COLO668 (cell line): ENCODE data around the gene SFXN5.

Experiments used
- DNase-seq: peaks from one replicate; lab custom pipeline; 2025; ENCODE audit not compliant: unreplicated experiment; lab: John Stamatoyannopoulos, UW

Gene SFXN5

GRCh38 chr2:72959554-72959953 lies 112.0 kb downstream of the SFXN5 start:
- DNase-seq: no peak

- no peak for DNase-seq
Measured at GRCh38 chr2:72958542-72959385, 112.7 kb downstream of the SFXN5 start.

DNA sequence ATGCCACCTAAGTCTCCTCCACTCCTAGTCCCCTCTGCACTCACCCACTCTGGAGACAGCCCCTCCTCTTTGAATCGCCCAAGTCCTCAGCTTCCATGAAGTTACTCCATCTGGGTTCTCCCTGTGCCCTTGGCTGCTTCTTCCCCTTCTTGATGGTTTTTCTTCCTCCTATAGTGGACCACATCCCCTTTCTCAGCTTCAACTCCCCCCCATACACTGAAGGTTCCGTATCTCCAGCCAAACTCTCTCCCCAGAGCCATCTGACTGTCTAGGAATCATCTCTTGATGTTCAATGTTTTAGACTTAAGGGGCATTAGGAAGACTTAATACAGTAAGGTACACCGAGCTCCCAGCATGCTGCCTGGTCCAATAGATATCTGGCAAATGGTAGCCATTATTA lies 114.6 kb downstream of the SFXN5 start:
- DNase-seq: no peak

- DNase-seq: no peak
Measured at GRCh38 chr2:72956050-72956395, 115.5 kb downstream of the SFXN5 start.

GRCh38 chr2:72955228-72956049 lies 116.1 kb downstream of the SFXN5 start:
- DNase-seq: no peak

- DNase-seq: no peak
Measured at GRCh38 chr2:72954376-72955227, 116.9 kb downstream of the SFXN5 start.

GRCh38 chr2:72953976-72954375 lies 117.5 kb downstream of the SFXN5 start:
- DNase-seq: no peak

- no peak for DNase-seq
Measured at GRCh38 chr2:72953528-72953927, 118.0 kb downstream of the SFXN5 start.

- DNase-seq: no peak
Measured at GRCh38 chr2:72952961-72953360, 118.6 kb downstream of the SFXN5 start.

- DNase-seq: no peak
Measured at GRCh38 chr2:72952110-72952823, 119.2 kb downstream of the SFXN5 start.

DNA sequence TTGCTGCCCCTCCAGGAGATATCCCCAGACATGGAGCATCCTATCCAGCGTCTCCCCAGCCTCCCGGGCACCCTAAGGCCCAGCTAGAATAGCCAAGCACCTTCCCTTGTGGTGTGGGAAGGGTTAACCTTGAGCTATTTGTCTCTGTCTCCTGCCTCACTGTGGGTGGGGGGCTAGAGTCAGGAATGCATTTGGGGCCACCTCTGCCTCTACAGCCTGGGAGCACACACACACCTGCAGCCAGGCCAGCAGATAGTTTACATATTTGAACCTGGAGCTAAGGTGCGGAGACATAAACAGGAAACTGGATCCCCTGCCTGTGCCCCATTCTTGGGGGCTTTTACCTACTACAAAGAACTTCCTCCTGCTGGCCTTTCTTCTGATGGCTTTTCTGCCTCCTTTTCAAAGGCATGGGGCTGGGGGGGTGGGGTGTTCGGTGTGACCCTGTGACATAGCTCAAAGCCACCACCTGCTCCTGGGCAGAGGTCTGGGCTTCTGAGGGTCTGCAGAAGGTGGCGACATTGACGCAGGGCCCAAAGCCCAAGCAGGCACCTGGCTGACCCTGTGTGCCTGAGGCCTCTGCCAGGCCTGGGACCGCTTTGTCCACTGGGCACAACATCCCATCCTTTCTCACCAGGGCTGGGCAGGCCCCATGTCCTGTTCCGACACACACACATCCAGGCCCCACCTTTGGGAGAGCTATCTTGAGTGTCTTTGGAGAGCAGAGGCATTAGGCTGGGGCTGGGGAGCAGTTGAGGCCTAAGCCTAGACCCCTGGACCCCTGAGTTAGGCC lies 120.0 kb downstream of the SFXN5 start:
- DNase-seq: no peak

- no peak for DNase-seq
Measured at GRCh38 chr2:72950558-72951255, 120.8 kb downstream of the SFXN5 start.

DNA sequence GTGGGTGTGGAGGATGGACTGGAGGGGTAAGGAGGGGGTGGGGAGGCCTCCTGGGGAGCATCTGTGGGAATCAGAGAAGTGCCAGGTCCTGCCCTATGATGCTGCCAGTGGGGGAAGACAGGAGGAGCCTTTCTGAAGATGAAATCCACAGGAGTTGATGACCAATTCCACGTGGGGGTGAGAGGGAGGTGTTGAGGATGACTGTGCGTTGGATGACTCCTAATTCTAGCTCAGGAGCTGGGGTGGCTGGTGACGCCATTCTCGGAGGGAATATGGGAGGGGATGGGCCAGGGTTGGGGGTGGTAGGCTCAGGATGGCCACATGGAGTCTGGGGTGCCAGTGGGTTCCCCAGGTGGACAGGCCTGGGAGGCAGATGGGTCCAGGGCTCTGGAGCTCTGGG lies 121.9 kb downstream of the SFXN5 start:
- no peak for DNase-seq

- no peak for DNase-seq
Measured at GRCh38 chr2:72949045-72949444, 122.5 kb downstream of the SFXN5 start.

- no peak for DNase-seq
Measured at GRCh38 chr2:72947952-72948830, 123.3 kb downstream of the SFXN5 start.

DNA sequence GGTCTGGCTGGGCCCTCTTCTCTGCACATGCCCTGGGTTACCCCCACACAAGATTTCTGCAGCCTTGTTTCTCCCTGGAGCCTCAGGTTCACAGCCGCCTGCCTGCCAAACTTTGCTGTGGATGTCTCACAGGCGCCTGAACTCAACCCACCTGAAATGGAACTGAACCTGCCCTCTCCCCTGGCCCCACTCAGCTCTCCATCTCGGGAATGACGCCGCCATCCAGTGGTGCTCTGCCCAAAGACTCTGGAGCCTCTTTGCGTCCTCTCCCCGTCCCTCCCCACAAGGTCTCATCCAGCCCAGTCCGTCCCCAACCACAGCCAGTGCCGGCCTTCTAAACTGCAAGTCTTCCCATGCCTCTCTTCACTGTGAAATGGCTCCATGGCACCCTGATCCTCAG lies 125.0 kb downstream of the SFXN5 start:
- DNase-seq: no peak

GRCh38 chr2:72945450-72946019 lies 126.0 kb downstream of the SFXN5 start:
- no peak for DNase-seq

DNA sequence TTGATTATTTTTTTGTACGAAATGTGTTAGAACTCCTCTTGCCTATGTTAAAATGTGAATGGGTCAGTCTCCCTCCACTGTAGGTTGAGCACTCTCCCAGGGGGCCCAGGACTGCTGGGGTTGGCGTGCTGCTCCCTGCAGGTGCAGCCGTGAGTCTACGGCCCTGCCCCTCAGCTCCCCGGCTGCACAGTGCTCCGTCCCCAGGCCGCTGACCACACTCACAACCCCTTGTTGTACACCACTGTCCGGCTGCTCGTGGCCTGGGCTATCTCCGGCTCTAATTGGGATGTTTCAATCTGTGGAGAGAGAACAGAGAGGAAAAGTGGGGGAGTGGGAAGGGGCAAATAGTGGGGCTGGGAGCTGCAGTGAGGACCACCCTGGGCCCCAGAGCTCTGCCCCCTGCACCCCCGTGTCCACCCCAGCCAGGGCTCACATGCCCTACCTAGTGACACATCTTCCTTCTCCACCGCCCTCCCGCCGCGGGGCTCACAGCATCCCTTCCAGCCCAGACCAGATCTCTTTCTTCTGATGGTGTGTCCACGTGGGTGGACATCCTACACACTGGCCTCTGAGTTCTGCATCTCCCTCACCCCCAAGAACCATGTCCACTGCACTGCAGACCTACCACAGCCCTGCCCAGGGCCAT lies 126.6 kb downstream of the SFXN5 start:
- no peak for DNase-seq
